Parietal lobe (tissue), 1 donor: ENCODE data around the gene FAAP20. TPM values are rescaled to one million over a fixed set of nuclear protein-coding genes. Genes with fewer than 3 reads are reported as not detected.

Experiments used
- total RNA-seq: library from RNA; depleted of rRNA; stranded (reverse); fragments of >200 nt; gene quantifications from one replicate; pipeline ENCODE4 v1.2.3, GENCODE V29; 2014

FAAP20 gene, protein sequence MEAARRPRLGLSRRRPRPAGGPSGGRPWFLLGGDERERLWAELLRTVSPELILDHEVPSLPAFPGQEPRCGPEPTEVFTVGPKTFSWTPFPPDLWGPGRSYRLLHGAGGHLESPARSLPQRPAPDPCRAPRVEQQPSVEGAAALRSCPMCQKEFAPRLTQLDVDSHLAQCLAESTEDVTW
- 30.0 TPM for total RNA-seq

DNA sequence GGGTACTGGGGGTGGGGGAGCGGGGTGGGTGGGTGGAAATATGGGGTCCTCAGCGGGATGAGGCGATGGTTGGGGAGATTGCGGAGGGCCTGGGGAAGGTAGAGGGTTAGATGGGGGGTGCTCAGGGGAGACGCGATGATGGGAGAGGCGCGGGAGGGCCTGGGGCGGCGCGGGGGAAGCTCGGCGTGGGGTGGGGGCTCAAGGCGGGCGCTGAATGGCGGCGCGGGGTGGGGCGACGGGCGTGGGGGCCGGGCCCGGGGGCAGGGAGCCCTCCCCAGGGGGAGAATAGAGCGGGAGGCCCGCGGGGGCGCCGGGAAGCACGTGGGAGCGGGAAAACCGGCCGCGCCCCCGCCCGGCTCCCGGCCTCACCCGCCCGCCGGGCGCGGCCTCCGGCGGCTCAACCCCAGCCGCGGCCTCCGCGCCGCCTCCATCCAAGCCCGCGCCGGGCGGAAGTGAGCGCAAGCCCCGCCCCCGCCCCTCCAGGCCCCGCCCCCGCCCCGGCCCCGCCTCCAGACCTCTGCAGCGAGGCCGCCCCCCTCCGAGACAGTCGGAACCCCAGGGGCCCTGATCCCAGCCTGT is at the start of gene FAAP20:
TSS of gene FAAP20 (minus strand) at position 454 of the 579 bp plus-strand sequence. CDS start at position 431, 23 bp downstream.

DNA sequence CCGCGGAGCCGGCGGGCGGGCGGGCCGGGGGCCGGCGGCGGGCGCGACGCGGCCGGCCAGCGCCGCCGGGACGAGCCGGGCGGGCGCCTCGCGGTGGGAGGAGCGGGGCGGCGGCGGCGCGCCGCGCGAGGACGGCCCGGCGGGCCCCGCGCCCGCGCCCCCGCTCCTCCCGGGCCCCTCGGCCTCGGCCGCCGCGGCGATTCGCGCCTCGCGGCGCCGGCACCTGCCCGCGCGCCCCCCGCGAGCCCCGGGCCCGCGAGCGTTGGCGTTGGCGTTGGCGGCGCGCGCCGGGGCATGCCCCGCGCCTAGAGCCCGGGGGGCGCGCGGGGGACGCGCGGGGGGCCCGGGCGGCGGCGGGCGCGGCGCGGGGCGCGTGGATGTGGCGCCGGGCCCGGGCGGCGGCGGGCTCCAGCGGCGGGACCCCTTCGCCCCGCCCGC is 33.6 kb upstream of the FAAP20 start, which contains the start of gene SKI:
TSS of gene SKI (plus strand) at position 163 of the 438 bp plus-strand sequence. CDS start 448 bp downstream, outside the sequence.

Other genes starting within 250 kb of the FAAP20 start
- 0.63 TPM for gene CFAP74, start 191.0 kb downstream of the FAAP20 start, total RNA-seq
- gene GABRD, start 175.4 kb downstream of the FAAP20 start, total RNA-seq: 2.5 TPM
- gene PRKCZ, start 144.4 kb downstream of the FAAP20 start, total RNA-seq: 54.8 TPM
- 32.2 TPM for gene SKI, start 33.5 kb upstream of the FAAP20 start, total RNA-seq
- 20.7 TPM for gene MORN1, start 196.8 kb upstream of the FAAP20 start, total RNA-seq
- 40.4 TPM for gene RER1, start 197.1 kb upstream of the FAAP20 start, total RNA-seq
- gene PEX10, start 217.8 kb upstream of the FAAP20 start, total RNA-seq: 18.8 TPM